PC-3 (cell line): ENCODE data around the gene UHMK1. TPM values are rescaled to one million over a fixed set of nuclear protein-coding genes. Genes with fewer than 3 reads are reported as not detected.

Source experiments
- ATAC-seq: fragments of 200-7000 bp; cut with Tn5 transposase; 2 replicates; pipeline ENCODE4 v1.9.1; 2020; ENCODE audit warnings: mild to moderate bottlenecking, moderate library complexity
- BruUV-seq: library from RNA; stranded (reverse); fragments of 400-500 nt; replicated peaks from 2 replicates; lab custom pipeline; 2021; lab: Mats Ljungman, UMichigan
- CTCF ChIA-PET: fragments of 300-600 bp; sonication (Branson Sonifier 250); formaldehyde crosslinking; loops from one replicate; lab custom pipeline; 2022; ENCODE audit warnings: antibody characterized with exemption; lab: Charles Lee
- POLR2A ChIA-PET: fragments of 300-600 bp; sonication (Branson Sonifier 250); formaldehyde crosslinking; loops from one replicate; lab custom pipeline; 2022; ENCODE audit warnings: antibody characterized with exemption; ENCODE audit not compliant: unreplicated experiment; lab: Charles Lee
- DNase-seq: peaks from one replicate; pipeline ENCODE4 v3.0.0-alpha.2; 2015
- H2AFZ ChIP-seq: fragments of 300-600 bp; sonication (generic); 2 replicates; pipeline ENCODE4 v1.6.0; 2016; ENCODE audit warnings: antibody characterized with exemption, low read length
- H3F3A ChIP-seq: fragments of 300-600 bp; sonication (generic); one replicate; pipeline ENCODE4 v1.6.0; 2017; ENCODE audit warnings: antibody characterized with exemption, low read length, control low read depth, mild to moderate bottlenecking; ENCODE audit not compliant: unreplicated experiment
- H3K27ac ChIP-seq: fragments of 300-600 bp; sonication (generic); 2 replicates; pipeline ENCODE4 v1.5.1; 2016; ENCODE audit warnings: mild to moderate bottlenecking, low read length
- H3K27me3 ChIP-seq: fragments of 300-600 bp; sonication (generic); 2 replicates; pipeline ENCODE4 v1.6.1; 2016; ENCODE audit warnings: low read length, mixed read lengths
- H3K36me3 ChIP-seq: fragments of 300-600 bp; sonication (generic); 2 replicates; pipeline ENCODE4 v1.6.1; 2016; ENCODE audit warnings: low read depth, mixed run types, low read length, mixed read lengths
- H3K4me1 ChIP-seq: fragments of 300-600 bp; sonication (generic); 2 replicates; pipeline ENCODE4 v1.5.1; 2016; ENCODE audit warnings: low read length; ENCODE audit not compliant: insufficient read depth
- H3K4me2 ChIP-seq: fragments of 300-600 bp; sonication (generic); 2 replicates; pipeline ENCODE4 v1.6.0; 2016; ENCODE audit warnings: low read length
- H3K4me3 ChIP-seq: fragments of 300-600 bp; sonication (generic); 2 replicates; pipeline ENCODE4 v1.5.1; 2016; ENCODE audit warnings: mild to moderate bottlenecking, low read length, mixed read lengths
- H3K79me2 ChIP-seq: fragments of 300-600 bp; sonication (generic); 2 replicates; pipeline ENCODE4 v1.6.1; 2017; ENCODE audit warnings: low read length, mixed read lengths
- H3K9ac ChIP-seq: fragments of 300-600 bp; sonication (generic); 2 replicates; pipeline ENCODE4 v1.6.0; 2016; ENCODE audit warnings: mild to moderate bottlenecking, low read length
- H3K9me2 ChIP-seq: fragments of 300-600 bp; sonication (generic); replicated peaks from 2 replicates; pipeline ENCODE4 v1.6.1; 2016; ENCODE audit warnings: mixed run types, low read length, mixed read lengths
- H3K9me3 ChIP-seq: fragments of 300-600 bp; sonication (generic); 2 replicates; pipeline ENCODE4 v1.6.1; 2016; ENCODE audit warnings: low read length, mixed read lengths
- H4K20me1 ChIP-seq: fragments of 300-600 bp; sonication (generic); 2 replicates; pipeline ENCODE4 v1.6.1; 2016; ENCODE audit warnings: low read length, mixed read lengths
- EZH2 ChIP-seq: fragments of 300-600 bp; sonication (generic); IDR thresholded peaks from one replicate; pipeline ENCODE4 v1.6.1; 2017; ENCODE audit warnings: antibody characterized with exemption, mild to moderate bottlenecking, low read length; ENCODE audit not compliant: unreplicated experiment
- EZH2phosphoT487 ChIP-seq: fragments of 300-600 bp; sonication (generic); IDR thresholded peaks from 2 replicates; pipeline ENCODE4 v1.6.1; 2018; ENCODE audit warnings: mild to moderate bottlenecking, antibody characterized with exemption, low read length, borderline replicate concordance
- intact Hi-C: fragments of 100-400 bp; cut with micrococcal nuclease; formaldehyde crosslinking; loops from 2 replicates; pipeline ENCODE4 v1.9.0; 2023
- total RNA-seq: library from RNA; depleted of rRNA; stranded (reverse); fragments of >200 nt; gene quantifications from 2 replicates; pipeline ENCODE4 v1.2.3, GENCODE V29; 2014; rRNA removed
- TF ChIP-seq, protein P1 (sequence below): fragments of 300-600 bp; sonication (generic); conservative IDR thresholded peaks from 2 replicates; pipeline ENCODE4 v1.5.1; 2017; ENCODE audit warnings: antibody characterized with exemption, low read depth, mild to moderate bottlenecking, low read length

The UHMK1 gene
- total RNA-seq, 1 experiment from 2014 or later: 69.4 TPM

DNA sequence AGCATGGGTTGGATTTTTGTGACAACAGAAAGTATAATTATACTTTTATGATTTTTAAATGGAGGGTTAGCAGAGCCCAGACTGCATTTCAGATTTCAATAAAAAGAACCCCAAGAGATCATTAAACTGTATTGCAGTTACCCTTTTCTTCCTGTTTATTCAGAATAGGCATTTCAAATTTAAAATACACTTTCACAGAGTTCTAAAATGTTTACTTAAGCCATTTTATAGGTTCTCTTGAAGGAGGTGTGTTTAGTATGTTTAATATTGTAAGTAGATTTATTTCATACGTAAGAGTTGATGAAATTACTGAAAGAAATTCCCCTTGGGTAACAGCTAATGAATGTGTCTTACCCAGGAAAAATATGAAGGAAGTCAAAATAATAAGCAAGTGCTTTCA is 81.3 kb downstream of the UHMK1 start:
- Histone ChIP-seq H4K20me1 (no peaks in the 10 kb centered on the region), H3K4me2 (no peak overlapping the region), H3K9ac (no peak overlapping the region), H3K9me3 (no peaks in the 10 kb centered on the region), H3K9me2 (no peaks in the 10 kb centered on the region), H3K4me3 (no peak overlapping the region), H3K36me3 (peaks cover 49% of the 10 kb centered on the region), H3K4me1 (peaks cover 5% of the 10 kb centered on the region; the same call in 1 of the 2 replicates), H2AFZ (no peak overlapping the region), H3K79me2 (peaks cover 25% of the 10 kb centered on the region), H3K27ac (no peak overlapping the region), H3K27me3 (no peaks in the 10 kb centered on the region), H3F3A (no peaks in the 10 kb centered on the region)
- no TSS peak for BruUV-seq
- ChIA-PET POLR2A (interaction anchor here (0.7 kb wide), 1 partner anchor 52 kb away, joined by 3 read pairs; no protein-coding TSS in a partner anchor), CTCF (no interaction called here)
- DNase-seq (no peak), ATAC-seq (peak; percentile 73)
- intact Hi-C loops: no loop called here
- TF ChIP-seq, protein P1, sequence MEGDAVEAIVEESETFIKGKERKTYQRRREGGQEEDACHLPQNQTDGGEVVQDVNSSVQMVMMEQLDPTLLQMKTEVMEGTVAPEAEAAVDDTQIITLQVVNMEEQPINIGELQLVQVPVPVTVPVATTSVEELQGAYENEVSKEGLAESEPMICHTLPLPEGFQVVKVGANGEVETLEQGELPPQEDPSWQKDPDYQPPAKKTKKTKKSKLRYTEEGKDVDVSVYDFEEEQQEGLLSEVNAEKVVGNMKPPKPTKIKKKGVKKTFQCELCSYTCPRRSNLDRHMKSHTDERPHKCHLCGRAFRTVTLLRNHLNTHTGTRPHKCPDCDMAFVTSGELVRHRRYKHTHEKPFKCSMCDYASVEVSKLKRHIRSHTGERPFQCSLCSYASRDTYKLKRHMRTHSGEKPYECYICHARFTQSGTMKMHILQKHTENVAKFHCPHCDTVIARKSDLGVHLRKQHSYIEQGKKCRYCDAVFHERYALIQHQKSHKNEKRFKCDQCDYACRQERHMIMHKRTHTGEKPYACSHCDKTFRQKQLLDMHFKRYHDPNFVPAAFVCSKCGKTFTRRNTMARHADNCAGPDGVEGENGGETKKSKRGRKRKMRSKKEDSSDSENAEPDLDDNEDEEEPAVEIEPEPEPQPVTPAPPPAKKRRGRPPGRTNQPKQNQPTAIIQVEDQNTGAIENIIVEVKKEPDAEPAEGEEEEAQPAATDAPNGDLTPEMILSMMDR: no peak
- TF ChIP-seq EZH2: no peak
- TF ChIP-seq EZH2phosphoT487: no peak

Other genes starting within 250 kb of the UHMK1 start
- gene SPATA46, start 121.0 kb upstream of the UHMK1 start, total RNA-seq: not detected in 2 replicates
- gene C1orf226, start 116.1 kb upstream of the UHMK1 start, total RNA-seq: 2.6 and 4.3 TPM in 2 replicates
- 0.04 TPM in 1 of 2 replicates, not detected in the other for gene SH2D1B, start 85.7 kb upstream of the UHMK1 start, total RNA-seq
- gene UAP1, start 63.9 kb downstream of the UHMK1 start, total RNA-seq: 116 and 118 TPM in 2 replicates
- gene DDR2, start 134.6 kb downstream of the UHMK1 start, total RNA-seq: 0.77 and 1.4 TPM in 2 replicates